ENCODE results near the gene LIG1. TPM values are rescaled to one million over a fixed set of nuclear protein-coding genes. Genes with fewer than 3 reads are reported as not detected.

LIG1 gene
- total and polyA plus RNA-seq, 4 donors, result 3.4 to 33.7 (median 13.6) TPM

GRCh38 chr19:48203222-48203793 lies 33.2 kb upstream of the LIG1 start:
- H3K27ac ChIP-seq (ENCODE audit: low read depth in 1 of 2, low read length in 2 of 2), result peak overlapping the region in 1 of 2 donors; percentile 61
- intact Hi-C loops (cut with DNase I), result loop anchor here in 1 of 2 donors (10.0 kb wide), 1 partner anchor 51 kb away; the partner anchor contains the start of gene CARD8

GRCh38 chr19:48196933-48197665 lies 27.0 kb upstream of the LIG1 start:
- ATAC-seq (ENCODE audit: low FRiP score) (no peak), DNase-seq (peak in 1 of 2 donors; percentile 39)
- Histone ChIP-seq H3K27me3 (ENCODE audit: control insufficient read depth in 1 of 2, insufficient read depth in 2 of 2, low read length in 1 of 2) (no peaks in the 10 kb centered on the region), H3K9me3 (ENCODE audit: control insufficient read depth, low read length) (no peaks in the 10 kb centered on the region), H3K4me3 (ENCODE audit: low read length in 2 of 2) (no peak overlapping the region), H3K27ac (ENCODE audit: low read depth in 1 of 2, low read length in 2 of 2) (no peak overlapping the region), H3K36me3 (ENCODE audit: control insufficient read depth in 1 of 2, insufficient read depth in 2 of 2, low read length in 1 of 2) (no peaks in the 10 kb centered on the region), H3K4me1 (ENCODE audit: control insufficient read depth in 1 of 2, insufficient read depth in 2 of 2, low read length in 2 of 2) (no peaks in the 10 kb centered on the region)
- intact Hi-C loops (cut with DNase I), result no loop called here
- WGBS, 2 donors, result 53 to 64% methylated on average over 13 of the region's 13 CpGs

More at GRCh38 chr19:48203222-48203793, 33.2 kb upstream of the LIG1 start:
- Histone ChIP-seq H3K27me3 (ENCODE audit: control insufficient read depth in 1 of 2, insufficient read depth in 2 of 2, low read length in 1 of 2) (no peaks in the 10 kb centered on the region), H3K4me1 (ENCODE audit: control insufficient read depth in 1 of 2, insufficient read depth in 2 of 2, low read length in 2 of 2) (no peaks in the 10 kb centered on the region), H3K9me3 (ENCODE audit: control insufficient read depth, low read length) (no peaks in the 10 kb centered on the region), H3K4me3 (ENCODE audit: low read length in 2 of 2) (peak overlapping the region in 1 of 2 donors; percentile 55), H3K36me3 (ENCODE audit: control insufficient read depth in 1 of 2, insufficient read depth in 2 of 2, low read length in 1 of 2) (peaks cover 0 to 1% of the 10 kb centered on the region in 2 donors)
- 17 to 18% methylated on average over 5 of the region's 5 CpGs for WGBS, 2 donors
- no peak for ATAC-seq (ENCODE audit: low FRiP score)
- no peak for DNase-seq

- Histone ChIP-seq H3K27me3 (ENCODE audit: control insufficient read depth in 1 of 2, insufficient read depth in 2 of 2, low read length in 1 of 2) (no peaks in the 10 kb centered on the region), H3K4me1 (ENCODE audit: control insufficient read depth in 1 of 2, insufficient read depth in 2 of 2, low read length in 2 of 2) (no peaks in the 10 kb centered on the region), H3K27ac (ENCODE audit: low read depth in 1 of 2, low read length in 2 of 2) (no peak overlapping the region), H3K36me3 (ENCODE audit: control insufficient read depth in 1 of 2, insufficient read depth in 2 of 2, low read length in 1 of 2) (no peaks in the 10 kb centered on the region), H3K9me3 (ENCODE audit: control insufficient read depth, low read length) (no peaks in the 10 kb centered on the region), H3K4me3 (ENCODE audit: low read length in 2 of 2) (no peak overlapping the region)
- DNase-seq (peak in 1 of 2 donors; percentile 72), ATAC-seq (ENCODE audit: low FRiP score) (no peak)
- intact Hi-C loops (cut with DNase I), result no loop called here
- WGBS, 2 donors, result 74 to 76% methylated on average over 23 of the region's 23 CpGs
Observed at GRCh38 chr19:48196321-48196763, 26.2 kb upstream of the LIG1 start.

GRCh38 chr19:48194844-48195830 lies 25.0 kb upstream of the LIG1 start:
- Histone ChIP-seq H3K9me3 (ENCODE audit: control insufficient read depth, low read length) (no peaks in the 10 kb centered on the region), H3K36me3 (ENCODE audit: control insufficient read depth in 1 of 2, insufficient read depth in 2 of 2, low read length in 1 of 2) (no peaks in the 10 kb centered on the region), H3K27ac (ENCODE audit: low read depth in 1 of 2, low read length in 2 of 2) (no peak overlapping the region), H3K4me1 (ENCODE audit: control insufficient read depth in 1 of 2, insufficient read depth in 2 of 2, low read length in 2 of 2) (no peaks in the 10 kb centered on the region), H3K27me3 (ENCODE audit: control insufficient read depth in 1 of 2, insufficient read depth in 2 of 2, low read length in 1 of 2) (no peaks in the 10 kb centered on the region), H3K4me3 (ENCODE audit: low read length in 2 of 2) (no peak overlapping the region)
- WGBS, 2 donors, result 72 to 76% methylated on average over 94 to 95 of the region's 95 CpGs
- ATAC-seq (ENCODE audit: low FRiP score), result no peak
- intact Hi-C loops (cut with DNase I), result no loop called here
- DNase-seq, result peak in 1 of 2 donors; percentile 69

- ATAC-seq (ENCODE audit: low FRiP score), result no peak
- no peak overlapping the region for H3K4me3 ChIP-seq (ENCODE audit: low read length in 2 of 2)
- DNase-seq, result peak in 1 of 2 donors; percentile 68
- intact Hi-C loops (cut with DNase I), result no loop called here
- no peaks in the 10 kb centered on the region for H3K9me3 ChIP-seq (ENCODE audit: control insufficient read depth, low read length)
- no peaks in the 10 kb centered on the region for H3K4me1 ChIP-seq (ENCODE audit: control insufficient read depth in 1 of 2, insufficient read depth in 2 of 2, low read length in 2 of 2)
- H3K27me3 ChIP-seq (ENCODE audit: control insufficient read depth in 1 of 2, insufficient read depth in 2 of 2, low read length in 1 of 2), result no peaks in the 10 kb centered on the region
- H3K27ac ChIP-seq (ENCODE audit: low read depth in 1 of 2, low read length in 2 of 2), result no peak overlapping the region
- H3K36me3 ChIP-seq (ENCODE audit: control insufficient read depth in 1 of 2, insufficient read depth in 2 of 2, low read length in 1 of 2), result no peaks in the 10 kb centered on the region
- 69 to 70% methylated on average over 36 of the region's 36 CpGs for WGBS, 2 donors
Observed at GRCh38 chr19:48194041-48194843, 24.1 kb upstream of the LIG1 start.

- 84 to 86% methylated on average over 7 of the region's 7 CpGs for WGBS, 2 donors
- Histone ChIP-seq H3K36me3 (ENCODE audit: control insufficient read depth in 1 of 2, insufficient read depth in 2 of 2, low read length in 1 of 2) (no peaks in the 10 kb centered on the region), H3K27me3 (ENCODE audit: control insufficient read depth in 1 of 2, insufficient read depth in 2 of 2, low read length in 1 of 2) (no peaks in the 10 kb centered on the region), H3K27ac (ENCODE audit: low read depth in 1 of 2, low read length in 2 of 2) (no peak overlapping the region), H3K4me1 (ENCODE audit: control insufficient read depth in 1 of 2, insufficient read depth in 2 of 2, low read length in 2 of 2) (no peaks in the 10 kb centered on the region), H3K4me3 (ENCODE audit: low read length in 2 of 2) (no peak overlapping the region), H3K9me3 (ENCODE audit: control insufficient read depth, low read length) (no peaks in the 10 kb centered on the region)
- ATAC-seq (ENCODE audit: low FRiP score) (no peak), DNase-seq (peak in 1 of 2 donors; percentile 35)
- intact Hi-C loops (cut with DNase I), result no loop called here
Observed at GRCh38 chr19:48192750-48193149, 22.6 kb upstream of the LIG1 start.

GRCh38 chr19:48190885-48191284 lies 20.7 kb upstream of the LIG1 start:
- ATAC-seq (ENCODE audit: low FRiP score) (no peak), DNase-seq (no peak)
- no peaks in the 10 kb centered on the region for H3K36me3 ChIP-seq (ENCODE audit: control insufficient read depth in 1 of 2, insufficient read depth in 2 of 2, low read length in 1 of 2)
- H3K4me1 ChIP-seq (ENCODE audit: control insufficient read depth in 1 of 2, insufficient read depth in 2 of 2, low read length in 2 of 2), result no peaks in the 10 kb centered on the region
- intact Hi-C loops (cut with DNase I), result no loop called here
- H3K27ac ChIP-seq (ENCODE audit: low read depth in 1 of 2, low read length in 2 of 2), result no peak overlapping the region
- H3K9me3 ChIP-seq (ENCODE audit: control insufficient read depth, low read length), result no peaks in the 10 kb centered on the region
- WGBS, 2 donors, result 80 to 93% methylated on average over 3 of the region's 3 CpGs
- no peak overlapping the region for H3K4me3 ChIP-seq (ENCODE audit: low read length in 2 of 2)
- no peaks in the 10 kb centered on the region for H3K27me3 ChIP-seq (ENCODE audit: control insufficient read depth in 1 of 2, insufficient read depth in 2 of 2, low read length in 1 of 2)

Measured in aorta (tissue), 5 donors.